ENCODE data around the gene SPOCK2. TPM values are rescaled to one million over a fixed set of nuclear protein-coding genes. Genes with fewer than 3 reads are reported as not detected.

Gene SPOCK2
- total and polyA plus RNA-seq, 2 of the 4 experiments (the other 2 are of a cell fraction), result 0.02 TPM; not detected in 1

GRCh38 chr10:72077275-72077990, 10.9 kb downstream of the SPOCK2 start:
- in situ Hi-C loops (cut with MboI; ENCODE audit: low sequenced_read_pairs), result no loop called here
- H3K79me1 ChIP-seq (ENCODE audit: low read depth in 1 of 2, low read length in 2 of 2), result no peaks in the 10 kb centered on the region
- no TSS peak for BruUV-seq (replicated peaks)
- no peak overlapping the region for H3K4me3 ChIP-seq (ENCODE audit: insufficient read depth, low read depth, low read length)
- H2BK5ac ChIP-seq (ENCODE audit: low read depth, low read length, poor library complexity, severe bottlenecking), result no peak overlapping the region
- WGBS, 2 experiments (ENCODE audit: extremely low coverage in 2 of 2, insufficient read length in 1 of 2), result 89% methylated on average over 5 of the region's 20 CpGs; no CpG with 5 or more reads in 1 of the 2 experiments
- no peaks in the 10 kb centered on the region for H4K20me1 ChIP-seq (ENCODE audit: insufficient read depth, low read length)
- no peaks in the 10 kb centered on the region for H3K4me1 ChIP-seq (ENCODE audit: control insufficient read depth, insufficient read depth, low read length)
- no peaks in the 10 kb centered on the region for H3K36me3 ChIP-seq (ENCODE audit: control insufficient read depth, insufficient read depth, low read length)
- no peak overlapping the region for H3K14ac ChIP-seq (replicated peaks; ENCODE audit: low read depth, low read length)
- no peak overlapping the region for H2AFZ ChIP-seq (replicated peaks; ENCODE audit: low read length, poor library complexity)
- CTCF ChIA-PET, result interaction anchor here (1.2 kb wide), 1 partner anchor 120 kb away, joined by 3 read pairs; no protein-coding TSS in a partner anchor
- TF ChIP-seq MAZ (IDR thresholded peaks at IDR 0.05; ENCODE audit: borderline replicate concordance, low read depth, low read length), result no peak
- no peak for TF ChIP-seq SMC3 (IDR thresholded peaks at IDR 0.05; ENCODE audit: low read depth, low read length)
- no peak for TF ChIP-seq RCOR1 (IDR thresholded peaks at IDR 0.05; ENCODE audit: insufficient replicate concordance, low read length)
- TF ChIP-seq MXI1 (IDR thresholded peaks at IDR 0.05; ENCODE audit: borderline replicate concordance, low read depth, low read length), result no peak
- TF ChIP-seq MAFK (IDR thresholded peaks at IDR 0.05; ENCODE audit: low read depth, low read length), result no peak
- no peak for TF ChIP-seq RAD21 (IDR thresholded peaks at IDR 0.05; ENCODE audit: low read length)
- TF ChIP-seq FOS (IDR thresholded peaks at IDR 0.05; ENCODE audit: low read depth, low read length), result no peak
- TF ChIP-seq POLR2A (IDR thresholded peaks at IDR 0.05; ENCODE audit: low read depth, low read length), result no peak
- TF ChIP-seq ELK1 (IDR thresholded peaks at IDR 0.05; ENCODE audit: borderline replicate concordance, low read depth, low read length), result no peak
- TF ChIP-seq CTCF (conservative IDR thresholded peaks at IDR 0.05; ENCODE audit: low read depth, low read length), result no peak
- TF ChIP-seq NFE2L2 (IDR thresholded peaks at IDR 0.05; ENCODE audit: low read depth, low read length), result no peak
- TF ChIP-seq CHD1 (IDR thresholded peaks at IDR 0.05; ENCODE audit: low read depth, low read length), result no peak
- TF ChIP-seq CEBPB (IDR thresholded peaks at IDR 0.05; ENCODE audit: low read depth, low read length), result no peak
- H3K23ac ChIP-seq (ENCODE audit: low read depth, low read length), result no peak overlapping the region
- dilution Hi-C loops (cut with HindIII; ENCODE audit: low sequenced_read_pairs, unreplicated experiment), result no loop called here
- H4K5ac ChIP-seq (ENCODE audit: low read depth, low read length), result no peak overlapping the region
- POLR2A ChIA-PET (ENCODE audit: unreplicated experiment), result no interaction called here
- H3K27me3 ChIP-seq (ENCODE audit: control insufficient read depth, insufficient read depth, low read length), result peaks cover 52% of the 10 kb centered on the region
- H2BK20ac ChIP-seq (ENCODE audit: low read depth, low read length), result no peak overlapping the region
- H3K9me3 ChIP-seq (ENCODE audit: control insufficient read depth, insufficient read depth, low read length), result no peaks in the 10 kb centered on the region
- ATAC-seq (ENCODE audit: low read depth), result no peak
- no peak overlapping the region for H2BK120ac ChIP-seq (ENCODE audit: low read depth, low read length)
- no peak overlapping the region for H4K91ac ChIP-seq (ENCODE audit: insufficient read depth, low read depth, low read length)
- no peak overlapping the region for H3K4me2 ChIP-seq (ENCODE audit: low read depth, low read length)
- no peak overlapping the region for H3K4ac ChIP-seq (ENCODE audit: low read depth, low read length)
- no peak overlapping the region for H2BK15ac ChIP-seq (ENCODE audit: low read depth, low read length)
- no peak overlapping the region for H3K27ac ChIP-seq (ENCODE audit: insufficient read depth, low read length)
- no peaks in the 10 kb centered on the region for H3K9me1 ChIP-seq (ENCODE audit: insufficient read depth, low read length)
- intact Hi-C loops (cut with micrococcal nuclease), result no loop called here
- no peak overlapping the region for H2AK5ac ChIP-seq (ENCODE audit: low read depth, low read length)
- no peak overlapping the region for H2AK9ac ChIP-seq (replicated peaks; ENCODE audit: low read depth, low read length, poor library complexity)
- no peak overlapping the region for H3K18ac ChIP-seq (ENCODE audit: low read depth, low read length)
- H4K8ac ChIP-seq (ENCODE audit: low read depth in 2 of 2, low read length in 2 of 2), result no peak overlapping the region
- H3K9ac ChIP-seq (ENCODE audit: low read depth, low read length), result no peak overlapping the region
- DNase-seq, result no peak
- H3K56ac ChIP-seq (ENCODE audit: extremely low read depth, insufficient read depth, low read length), result no peak overlapping the region
